Osteocyte (in vitro differentiated cells): Measurements from ENCODE around the gene SEMA3F. TPM values are rescaled to one million over a fixed set of nuclear protein-coding genes. Genes with fewer than 3 reads are reported as not detected.

Source experiments
- DNase-seq: peaks from one replicate; pipeline ENCODE4 v3.0.0; 2021; ENCODE audit warnings: mixed read lengths; ENCODE audit not compliant: unreplicated experiment; ENCODE audit errors: extremely low spot score
- H3K27ac Mint-ChIP-seq: one replicate; pipeline ENCODE4 v1.8.0; 2021; ENCODE audit warnings: mild to moderate bottlenecking, mixed read lengths; ENCODE audit not compliant: unreplicated experiment
- H3K27me3 Mint-ChIP-seq: one replicate; pipeline ENCODE4 v1.8.0; 2021; ENCODE audit warnings: mixed read lengths; ENCODE audit not compliant: unreplicated experiment
- H3K36me3 Mint-ChIP-seq: one replicate; pipeline ENCODE4 v1.8.0; 2021; ENCODE audit warnings: mixed read lengths; ENCODE audit not compliant: unreplicated experiment
- H3K4me1 Mint-ChIP-seq: one replicate; pipeline ENCODE4 v1.8.0; 2021; ENCODE audit warnings: mixed read lengths; ENCODE audit not compliant: unreplicated experiment
- H3K4me3 Mint-ChIP-seq: one replicate; pipeline ENCODE4 v1.8.0; 2021; ENCODE audit warnings: mild to moderate bottlenecking, moderate library complexity, mixed read lengths; ENCODE audit not compliant: unreplicated experiment
- H3K9me3 Mint-ChIP-seq: one replicate; pipeline ENCODE4 v1.8.0; 2021; ENCODE audit warnings: mixed read lengths; ENCODE audit not compliant: unreplicated experiment
- CTCF ChIP-seq: fragments of 200-600 bp; sonication (generic); IDR thresholded peaks from 2 replicates; pipeline ENCODE4 v1.5.0; 2021; ENCODE audit warnings: antibody characterized with exemption, mild to moderate bottlenecking, moderate library complexity
- total RNA-seq: library from RNA; stranded (reverse); gene quantifications from 2 replicates; pipeline ENCODE4 v1.2.1, GENCODE V29; 2021

The SEMA3F gene
- total RNA-seq, 1 donor from 2014 or later, result 11.8 TPM

GRCh38 chr3:50122661-50123391, 32.3 kb upstream of the SEMA3F start:
- no peak for DNase-seq
- Mint-ChIP-seq H3K27ac (no peak overlapping the region), H3K27me3 (no peaks in the 10 kb centered on the region), H3K4me3 (no peak overlapping the region), H3K36me3 (peaks cover 16% of the 10 kb centered on the region), H3K9me3 (no peaks in the 10 kb centered on the region), H3K4me1 (peaks cover 51% of the 10 kb centered on the region)
- TF ChIP-seq CTCF, result no peak

GRCh38 chr3:50123394-50124051, 31.6 kb upstream of the SEMA3F start:
- H3K27ac Mint-ChIP-seq, result peak overlapping the region; percentile 52
- peaks cover 9% of the 10 kb centered on the region for H3K36me3 Mint-ChIP-seq
- H3K4me3 Mint-ChIP-seq, result no peak overlapping the region
- no peaks in the 10 kb centered on the region for H3K27me3 Mint-ChIP-seq
- H3K4me1 Mint-ChIP-seq, result peaks cover 58% of the 10 kb centered on the region
- no peak for DNase-seq
- TF ChIP-seq CTCF, result no peak
- no peaks in the 10 kb centered on the region for H3K9me3 Mint-ChIP-seq

GRCh38 chr3:50124052-50124799, 30.9 kb upstream of the SEMA3F start:
- H3K27ac Mint-ChIP-seq, result peak overlapping the region; percentile 56
- H3K27me3 Mint-ChIP-seq, result no peaks in the 10 kb centered on the region
- TF ChIP-seq CTCF, result no peak
- no peak overlapping the region for H3K4me3 Mint-ChIP-seq
- H3K9me3 Mint-ChIP-seq, result no peaks in the 10 kb centered on the region
- no peak for DNase-seq
- H3K36me3 Mint-ChIP-seq, result peaks cover 5% of the 10 kb centered on the region
- H3K4me1 Mint-ChIP-seq, result peaks cover 59% of the 10 kb centered on the region

- no peak overlapping the region for H3K4me3 Mint-ChIP-seq
- DNase-seq, result no peak
- H3K9me3 Mint-ChIP-seq, result no peaks in the 10 kb centered on the region
- peaks cover 59% of the 10 kb centered on the region for H3K4me1 Mint-ChIP-seq
- H3K36me3 Mint-ChIP-seq, result peaks cover 4% of the 10 kb centered on the region
- no peaks in the 10 kb centered on the region for H3K27me3 Mint-ChIP-seq
- no peak overlapping the region for H3K27ac Mint-ChIP-seq
- no peak for TF ChIP-seq CTCF
Measured at GRCh38 chr3:50124800-50125178, 30.3 kb upstream of the SEMA3F start.
